HG03439 (cell line): ENCODE measurements around the gene TRDN.
"Not testable (repeated sequence)": the region's sequence is repeated elsewhere in the genome, so short reads cannot be mapped to it uniquely, and the experiment has no call there.

ENCODE experiments used
- ATAC-seq: cut with Tn5 transposase; IDR thresholded peaks from one replicate; pipeline ENCODE4 v1.9.1; 2021; ENCODE audit warnings: mild to moderate bottlenecking, moderate library complexity; ENCODE audit not compliant: unreplicated experiment

The TRDN gene

DNA sequence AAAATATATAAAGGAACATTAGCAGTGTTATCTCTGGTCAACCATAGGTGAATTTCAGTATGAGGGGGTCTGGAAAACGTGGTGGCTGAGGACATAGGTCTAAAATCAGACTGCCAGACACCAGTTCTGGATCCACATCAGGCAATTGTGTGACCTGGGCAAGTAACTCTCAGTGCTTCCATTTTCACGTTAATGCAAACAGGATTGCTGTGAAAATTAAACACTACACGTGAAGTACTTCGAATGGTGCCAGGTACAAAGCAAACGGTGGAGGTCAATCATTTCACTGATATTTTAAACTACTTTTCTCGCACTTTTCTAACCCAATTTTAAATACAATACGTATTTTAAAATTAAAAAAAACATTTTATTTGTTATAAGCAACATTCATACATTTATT is 315.7 kb downstream of the TRDN start:
- no peak for ATAC-seq

GRCh38 chr6:123316733-123317323 is 319.9 kb downstream of the TRDN start:
- ATAC-seq: no peak

DNA sequence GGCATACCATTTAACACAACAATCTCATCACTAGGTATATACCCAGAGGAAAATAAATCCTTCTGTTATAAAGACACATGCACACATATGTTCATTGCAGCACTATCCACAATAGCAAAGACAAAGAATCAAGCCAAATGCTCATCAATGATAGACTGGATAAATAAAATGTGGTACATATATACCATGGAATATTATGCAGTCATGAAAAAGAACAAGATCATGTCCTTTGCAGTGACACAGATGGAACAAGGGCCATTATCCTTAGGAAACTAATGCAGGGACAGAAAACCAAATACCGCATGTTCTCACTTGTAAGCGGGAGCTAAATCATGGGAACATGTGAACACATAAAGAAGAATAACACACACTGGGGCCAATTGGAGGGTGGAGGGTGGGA is 322.3 kb downstream of the TRDN start:
- not testable (repeated sequence) for ATAC-seq

DNA sequence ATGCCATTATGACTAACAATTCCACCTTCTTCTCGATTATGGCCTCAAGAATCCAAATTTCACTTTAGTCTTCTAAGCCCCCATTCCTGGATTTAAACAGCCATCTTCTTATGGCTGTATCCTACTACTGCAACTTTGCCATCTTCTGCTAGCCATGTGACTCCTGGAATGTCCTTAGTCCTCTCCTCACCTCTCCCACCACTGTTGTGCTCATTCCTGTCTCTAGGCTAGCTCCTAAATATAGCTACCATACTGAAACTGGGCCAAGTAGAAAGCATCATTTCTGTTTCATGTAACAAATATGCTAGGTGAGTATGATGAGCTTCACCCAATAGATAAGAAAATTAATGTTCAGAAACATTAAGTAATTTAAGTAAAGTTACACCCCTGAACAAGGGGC is 327.6 kb downstream of the TRDN start:
- ATAC-seq: no peak

DNA sequence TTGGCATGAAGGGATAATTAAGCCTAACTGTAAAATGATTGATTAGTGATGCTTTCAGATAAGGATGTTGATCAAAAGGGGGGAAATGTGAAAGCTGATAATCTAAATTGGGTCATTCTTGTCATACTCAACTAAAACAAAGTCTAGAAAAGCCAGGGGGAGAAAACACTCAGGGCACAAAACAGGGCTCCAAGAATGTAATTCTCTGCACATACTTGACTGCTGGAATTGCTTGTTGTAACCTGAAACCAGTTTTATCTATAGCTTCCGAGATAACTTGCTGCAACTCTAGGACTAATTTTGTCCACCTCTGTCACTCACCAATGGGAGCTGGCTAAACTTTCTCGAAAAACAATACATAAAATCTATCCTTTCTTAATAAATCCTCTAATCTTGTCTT is 330.4 kb downstream of the TRDN start:
- no peak for ATAC-seq

- no peak for ATAC-seq
Measured at GRCh38 chr6:123295672-123296071, 341.1 kb downstream of the TRDN start.

DNA sequence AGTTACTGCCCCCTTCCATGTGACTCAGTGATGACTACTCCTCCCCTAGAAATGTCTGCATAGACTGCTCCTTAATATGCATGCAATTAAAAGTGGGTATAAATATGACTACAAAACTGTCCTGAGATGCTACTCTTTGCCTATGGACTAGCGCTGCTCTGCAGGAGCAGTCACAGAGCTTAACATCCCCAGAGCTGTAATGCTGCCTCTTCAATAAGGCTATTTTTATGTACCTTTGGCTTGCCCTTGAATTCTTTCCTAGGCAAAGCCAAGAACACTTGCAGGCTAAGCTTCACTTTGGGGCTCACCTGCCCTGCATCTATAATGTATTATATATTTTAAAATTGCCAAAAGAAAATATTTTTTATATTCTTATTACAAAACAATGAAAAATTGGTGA is 341.6 kb downstream of the TRDN start:
- ATAC-seq: no peak

DNA sequence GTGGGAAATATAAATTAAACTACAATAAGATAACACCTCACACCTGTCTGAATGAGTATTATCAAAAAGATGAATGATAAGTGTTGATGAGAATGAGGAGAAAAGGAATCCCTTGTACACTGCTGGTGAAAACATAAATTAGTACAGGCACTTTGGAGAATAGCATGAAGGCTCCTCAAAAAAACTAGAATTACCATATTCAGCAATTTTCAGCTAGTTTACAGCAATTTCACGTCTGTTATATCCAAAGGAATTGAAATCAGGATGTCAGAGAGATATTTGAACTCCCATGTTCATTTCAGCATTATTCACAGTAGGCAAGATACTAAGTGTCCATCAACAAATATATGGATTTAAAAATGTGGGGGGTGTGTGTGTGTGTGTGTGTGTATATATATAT is 348.1 kb downstream of the TRDN start:
- ATAC-seq: no peak

DNA sequence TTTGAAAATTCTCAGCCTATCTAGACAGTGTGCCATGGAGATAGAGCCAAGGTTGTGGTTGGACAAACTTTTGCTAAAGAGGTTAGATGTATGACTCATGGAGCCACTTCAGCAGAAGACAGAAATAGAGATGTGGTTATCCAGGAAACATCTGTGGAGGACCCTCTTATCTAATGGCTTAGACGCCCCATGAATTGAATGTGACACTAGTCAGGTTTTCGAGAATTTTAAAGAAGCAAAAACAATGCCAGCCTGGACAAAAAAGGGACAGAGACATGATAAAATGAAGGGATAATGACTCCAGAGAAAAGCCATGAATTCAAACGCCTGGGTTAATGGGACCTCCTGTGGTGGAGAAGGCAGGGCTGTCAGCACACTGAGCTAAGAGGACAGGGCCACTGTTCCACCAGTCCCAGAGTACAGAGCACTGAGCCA is 360.2 kb downstream of the TRDN start:
- no peak for ATAC-seq

- no peak for ATAC-seq
Measured at GRCh38 chr6:123263981-123264380, 372.8 kb downstream of the TRDN start.

DNA sequence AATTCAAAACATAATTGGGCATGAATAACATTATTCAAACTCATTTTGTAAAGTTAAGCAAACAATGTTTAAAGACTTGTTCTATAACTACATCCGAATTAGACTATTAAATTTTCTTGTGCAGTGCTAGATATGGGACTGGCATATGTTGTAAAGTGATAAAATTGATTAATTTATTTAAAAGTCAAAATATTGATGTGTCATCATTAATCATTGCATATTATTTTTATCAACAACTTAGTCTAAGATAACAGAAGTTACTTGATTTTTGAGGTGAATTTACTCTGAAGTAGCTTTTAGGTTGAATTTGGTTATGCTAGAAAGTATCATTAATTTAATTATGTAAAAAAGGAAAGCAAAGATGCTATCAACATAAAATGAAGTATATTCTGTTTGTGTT is 396.1 kb downstream of the TRDN start:
- ATAC-seq: no peak

DNA sequence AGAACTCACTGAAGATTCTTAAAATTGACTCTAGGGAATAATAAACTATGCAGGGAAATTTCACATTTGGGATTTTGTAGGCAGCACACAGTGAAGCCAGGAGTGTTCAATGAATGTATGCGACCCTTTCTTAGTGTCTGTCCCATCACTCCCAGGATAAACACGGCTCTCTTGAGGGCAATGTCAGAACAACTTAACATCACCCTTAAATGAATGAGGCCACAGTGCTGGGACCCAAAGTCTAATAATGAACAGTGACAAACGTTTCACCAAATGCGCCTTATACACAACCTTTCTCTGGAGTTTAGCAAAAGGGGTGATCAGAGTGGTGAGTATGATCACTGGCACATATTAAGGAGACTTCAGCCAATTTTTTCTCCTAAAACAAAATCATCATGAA is 403.4 kb downstream of the TRDN start:
- ATAC-seq: no peak

GRCh38 chr6:123227789-123228188 is 409.0 kb downstream of the TRDN start:
- ATAC-seq: not testable (repeated sequence)

- no peak for ATAC-seq
Measured at GRCh38 chr6:123226398-123226797, 410.4 kb downstream of the TRDN start.

- no peak for ATAC-seq
Measured at GRCh38 chr6:123224077-123224476, 412.7 kb downstream of the TRDN start.

- no peak for ATAC-seq
Measured at GRCh38 chr6:123223461-123223860, 413.3 kb downstream of the TRDN start.

- ATAC-seq: no peak
Measured at GRCh38 chr6:123215211-123215610, 421.5 kb downstream of the TRDN start.

DNA sequence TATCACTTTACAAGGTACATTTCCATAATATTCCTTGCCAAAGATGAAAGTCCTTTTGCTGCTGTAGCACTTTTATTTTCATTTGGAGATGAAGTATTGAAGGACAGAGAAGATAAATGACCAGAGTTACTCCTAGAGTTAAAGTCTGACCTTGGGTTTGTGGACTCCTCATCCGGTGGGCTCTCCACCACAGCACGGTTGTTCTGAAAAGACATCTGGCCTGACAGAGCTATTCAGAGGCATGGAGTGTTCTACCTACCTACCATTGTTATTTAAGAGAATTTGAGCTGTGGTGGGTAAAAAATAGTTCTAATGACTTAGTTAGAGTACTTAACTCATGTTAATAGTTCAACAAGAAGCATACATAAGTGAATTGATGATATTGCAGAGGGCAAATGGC is 422.3 kb downstream of the TRDN start:
- ATAC-seq: no peak

DNA sequence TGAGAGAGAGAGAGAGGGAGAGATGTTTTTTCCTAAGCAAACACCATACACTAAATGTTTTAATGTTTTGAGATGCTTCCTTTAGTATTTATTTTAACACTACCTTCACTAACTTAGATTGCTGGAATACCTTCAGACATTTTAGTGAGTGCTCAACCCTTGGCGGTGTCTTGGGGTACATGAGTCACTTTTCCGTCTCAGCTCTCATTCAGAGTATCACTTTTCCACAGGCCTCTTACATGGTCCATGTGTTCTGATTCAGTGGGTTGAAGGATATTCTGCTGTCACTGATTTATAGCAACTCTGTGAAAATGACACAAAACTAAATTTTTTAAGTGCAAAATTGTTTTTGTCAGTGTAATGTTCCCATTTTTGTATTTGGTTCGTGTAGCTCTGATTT is 422.8 kb downstream of the TRDN start:
- ATAC-seq: no peak

DNA sequence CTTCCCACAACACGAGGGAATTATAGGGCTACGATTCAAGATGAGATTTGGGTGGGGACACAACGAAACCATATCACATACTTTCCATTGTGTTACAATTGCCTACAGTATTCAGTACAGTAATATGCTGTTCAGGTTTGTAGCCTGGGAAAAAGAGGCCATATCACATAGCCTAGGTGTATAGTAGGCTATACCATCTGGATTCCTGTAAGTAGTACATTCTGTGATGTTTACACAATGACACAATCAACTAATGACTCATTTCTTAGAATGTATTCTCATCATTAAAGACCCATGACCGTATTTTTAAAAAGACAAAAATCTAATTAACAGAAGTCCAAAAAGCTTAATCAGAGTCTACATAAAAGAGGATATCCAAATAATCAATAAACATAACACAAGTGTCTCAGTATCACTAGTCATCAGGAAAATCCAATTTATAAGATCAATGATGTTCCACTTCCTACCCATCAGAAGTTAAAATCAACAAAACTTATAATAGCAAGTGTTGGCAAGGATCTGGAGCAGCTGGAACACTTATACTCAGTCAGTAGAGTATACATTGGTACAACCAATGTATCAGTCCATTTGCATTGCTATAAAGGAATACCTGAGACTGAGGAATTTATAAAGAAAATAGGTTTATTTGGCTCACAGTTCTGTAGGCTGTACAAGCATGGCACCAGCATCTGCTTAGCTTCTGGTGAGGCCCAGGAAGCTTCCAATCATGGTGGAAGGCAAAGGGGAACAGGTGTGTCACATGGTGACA is 424.8 kb downstream of the TRDN start:
- ATAC-seq: no peak

DNA sequence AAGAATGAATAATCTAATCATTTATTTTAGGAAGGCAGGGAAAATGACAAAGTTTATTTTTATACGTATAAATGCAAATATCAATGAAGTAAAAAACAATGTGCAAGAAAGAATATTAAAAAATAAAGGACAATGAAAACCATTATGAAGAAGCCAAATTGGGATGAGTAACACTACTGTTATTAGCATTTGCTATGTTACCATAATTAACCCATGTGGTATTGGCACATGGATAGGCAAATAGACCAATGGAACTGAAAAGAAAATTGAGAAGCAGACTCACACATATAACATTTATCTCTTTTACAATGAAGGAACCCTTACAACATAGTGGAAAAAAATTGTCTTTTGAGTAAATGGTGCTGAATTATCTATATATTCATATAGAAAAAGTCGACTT is 426.1 kb downstream of the TRDN start:
- ATAC-seq: no peak

GRCh38 chr6:123207967-123208510 is 428.7 kb downstream of the TRDN start:
- ATAC-seq: no peak
